GM23248 (cell line): ENCODE data around the gene PTCD2.

Source experiments
- EZH2 ChIP-seq: fragments of 200-600 bp; sonication (generic); IDR thresholded peaks from 2 replicates; pipeline ENCODE4 v1.6.1; 2018; ENCODE audit warnings: antibody characterized with exemption, mild to moderate bottlenecking; ENCODE audit not compliant: insufficient read depth, poor library complexity, severe bottlenecking
- EZH2phosphoT487 ChIP-seq: fragments of 200-600 bp; sonication (generic); IDR thresholded peaks from 2 replicates; pipeline ENCODE4 v1.6.1; 2018; ENCODE audit warnings: antibody characterized with exemption, moderate library complexity, mild to moderate bottlenecking, low read depth; ENCODE audit not compliant: insufficient read depth

DNA sequence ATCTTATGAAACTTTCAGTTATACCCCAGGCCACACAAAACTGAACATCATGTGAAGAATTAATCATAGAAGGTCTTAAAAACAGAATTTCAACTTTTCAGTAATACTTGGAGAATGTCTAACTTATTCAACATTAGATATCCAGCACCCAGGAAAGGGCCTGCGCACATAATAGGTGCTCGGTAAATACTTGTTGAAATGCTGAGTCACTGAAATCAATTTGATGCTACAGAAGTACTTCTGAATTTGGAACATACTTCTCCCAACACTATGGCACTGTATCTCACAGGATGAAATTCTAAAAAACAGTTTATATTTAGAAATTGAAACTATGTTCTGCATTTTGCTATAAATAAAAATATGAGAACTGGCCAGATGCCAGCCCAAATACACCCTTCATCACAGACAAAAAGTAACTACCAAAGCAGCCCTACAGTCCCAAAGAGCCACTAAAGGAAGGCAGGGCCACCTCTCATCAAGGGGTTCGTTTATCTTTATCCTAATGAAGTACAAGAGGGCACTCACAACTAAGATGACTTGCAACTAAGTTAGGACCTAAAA, 26.6 kb upstream of the PTCD2 start:
- no peak for TF ChIP-seq EZH2
- TF ChIP-seq EZH2phosphoT487: no peak
